ENCODE measurements around the gene CEACAM1. TPM values are rescaled to one million over a fixed set of nuclear protein-coding genes. Genes with fewer than 3 reads are reported as not detected.

Gene CEACAM1
- total and polyA plus RNA-seq, 9 of the 15 experiments (the other 6 are each of a cell fraction or from before 2014, with no cell fraction given): 0.04 to 0.16 (median 0.10) TPM; not detected in 1

DNA sequence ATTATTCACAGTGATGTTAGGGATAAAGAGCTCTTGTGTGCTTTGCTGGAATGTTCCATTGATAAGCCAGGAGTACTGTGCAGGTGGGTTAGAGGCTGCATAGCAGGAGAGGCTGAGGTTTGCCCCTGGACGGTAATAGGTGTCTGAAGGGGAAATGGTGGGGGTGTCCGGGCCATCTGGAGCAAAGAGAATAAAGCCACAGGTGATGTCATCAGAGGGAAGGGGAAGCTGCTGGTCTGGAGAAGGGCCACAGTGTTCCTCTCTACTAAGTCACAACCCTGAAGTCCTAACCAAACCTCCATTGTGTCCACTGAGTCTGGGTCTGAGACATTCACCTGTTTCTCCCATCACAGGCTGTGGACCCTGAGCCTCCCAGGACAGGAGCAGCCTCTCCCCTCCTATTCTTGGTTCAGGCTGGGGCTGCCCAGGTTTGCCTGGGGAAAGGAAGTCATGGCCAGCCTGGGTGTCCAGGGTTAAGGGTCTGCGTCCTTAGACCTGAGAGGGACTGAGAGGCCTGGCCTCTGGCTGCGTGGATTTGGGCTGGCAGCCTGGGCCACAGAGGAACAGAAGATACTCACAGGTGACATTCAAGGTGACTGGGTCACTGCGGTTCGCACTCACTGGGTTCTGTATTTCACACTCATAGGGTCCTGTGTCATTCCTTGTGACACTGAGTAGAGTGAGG, 6.8 kb downstream of the CEACAM1 start:
- Histone ChIP-seq H3K9me1 (ENCODE audit: control insufficient read depth, insufficient read depth, low read length) (no peaks in the 10 kb centered on the region), H2AFZ (ENCODE audit: low read depth, low read length) (no peak overlapping the region), H3K4me1 (replicated peaks in 1 of 2; ENCODE audit: control insufficient read depth in 2 of 2, insufficient read depth in 2 of 2, low read length in 2 of 2) (no peaks in the 10 kb centered on the region; a peak in 1 of 5 replicates), H3K27ac (ENCODE audit: extremely low read depth, low read depth, low read length) (no peak overlapping the region), H3K79me2 (ENCODE audit: control insufficient read depth, insufficient read depth, low read length) (no peaks in the 10 kb centered on the region), H3K4me3 (no peak overlapping the region), H3K9me3 (replicated peaks; ENCODE audit: control insufficient read depth, insufficient read depth, low read depth, low read length) (no peaks in the 10 kb centered on the region), H4K20me1 (replicated peaks; ENCODE audit: control insufficient read depth, insufficient read depth, low read length) (no peaks in the 10 kb centered on the region), H3K27me3 (ENCODE audit: control insufficient read depth in 2 of 2, insufficient read depth in 2 of 2, low read length in 2 of 2) (peaks cover 0 to 28% of the 10 kb centered on the region in 2 experiments; a peak in 3 of 5 replicates), H3K9ac (ENCODE audit: insufficient read depth in 1 of 2, low read depth in 2 of 2, low read length in 2 of 2) (no peak overlapping the region), H3K36me3 (ENCODE audit: control insufficient read depth, insufficient read depth, low read length) (no peaks in the 10 kb centered on the region), H3K4me2 (ENCODE audit: insufficient read depth, low read length) (no peak overlapping the region)
- peak in 1 of 4 experiments; percentile 1 for DNase-seq (ENCODE audit: extremely low read depth in 1 of 4, low spot score in 3 of 4)
- in situ Hi-C loops (cut with MboI): no loop called here
- no TSS peak for BruUV-seq (replicated peaks)
- ChIA-PET POLR2A (no interaction called here), CTCF (ENCODE audit: low intra/inter-chr PET ratio) (interaction anchor here (0.6 kb wide), 1 partner anchor 1329 kb away, joined by 5 read pairs; the partner anchor contains the start of gene CYP2S1)
- FAIRE-seq: no peak
- WGBS (ENCODE audit: insufficient coverage, low coverage, missing lambda C conversion rate): 0% methylated on average over 6 of the region's 6 CpGs
- intact Hi-C loops (cut with micrococcal nuclease): no loop called here
- no peak for ATAC-seq
- TF ChIP-seq ZNF175 (CRISPR knock-in tag; IDR thresholded peaks at IDR 0.05; ENCODE audit: low read depth) (no peak), RNF2 (IDR thresholded peaks at IDR 0.05) (no peak), SIN3B (IDR thresholded peaks at IDR 0.05; ENCODE audit: low read depth) (no peak), FOXK1 (CRISPR knock-in tag; IDR thresholded peaks at IDR 0.05; ENCODE audit: borderline replicate concordance) (no peak)
- TF ChIP-seq, protein P1, sequence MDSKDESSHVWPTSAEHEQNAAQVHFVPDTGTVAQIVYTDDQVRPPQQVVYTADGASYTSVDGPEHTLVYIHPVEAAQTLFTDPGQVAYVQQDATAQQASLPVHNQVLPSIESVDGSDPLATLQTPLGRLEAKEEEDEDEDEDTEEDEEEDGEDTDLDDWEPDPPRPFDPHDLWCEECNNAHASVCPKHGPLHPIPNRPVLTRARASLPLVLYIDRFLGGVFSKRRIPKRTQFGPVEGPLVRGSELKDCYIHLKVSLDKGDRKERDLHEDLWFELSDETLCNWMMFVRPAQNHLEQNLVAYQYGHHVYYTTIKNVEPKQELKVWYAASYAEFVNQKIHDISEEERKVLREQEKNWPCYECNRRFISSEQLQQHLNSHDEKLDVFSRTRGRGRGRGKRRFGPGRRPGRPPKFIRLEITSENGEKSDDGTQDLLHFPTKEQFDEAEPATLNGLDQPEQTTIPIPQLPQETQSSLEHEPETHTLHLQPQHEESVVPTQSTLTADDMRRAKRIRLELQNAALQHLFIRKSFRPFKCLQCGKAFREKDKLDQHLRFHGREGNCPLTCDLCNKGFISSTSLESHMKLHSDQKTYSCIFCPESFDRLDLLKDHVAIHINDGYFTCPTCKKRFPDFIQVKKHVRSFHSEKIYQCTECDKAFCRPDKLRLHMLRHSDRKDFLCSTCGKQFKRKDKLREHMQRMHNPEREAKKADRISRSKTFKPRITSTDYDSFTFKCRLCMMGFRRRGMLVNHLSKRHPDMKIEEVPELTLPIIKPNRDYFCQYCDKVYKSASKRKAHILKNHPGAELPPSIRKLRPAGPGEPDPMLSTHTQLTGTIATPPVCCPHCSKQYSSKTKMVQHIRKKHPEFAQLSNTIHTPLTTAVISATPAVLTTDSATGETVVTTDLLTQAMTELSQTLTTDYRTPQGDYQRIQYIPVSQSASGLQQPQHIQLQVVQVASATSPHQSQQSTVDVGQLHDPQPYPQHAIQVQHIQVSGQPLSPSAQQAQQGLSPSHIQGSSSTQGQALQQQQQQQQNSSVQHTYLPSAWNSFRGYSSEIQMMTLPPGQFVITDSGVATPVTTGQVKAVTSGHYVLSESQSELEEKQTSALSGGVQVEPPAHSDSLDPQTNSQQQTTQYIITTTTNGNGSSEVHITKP (IDR thresholded peaks at IDR 0.05; ENCODE audit: partially characterized antibody): no peak

Data from K562 (cell line).